Neutrophil (primary cell): ENCODE data around the gene HORMAD2.

Source experiments
- H3K27ac ChIP-seq: fragments of 200-600 bp; sonication (generic); 2 replicates; pipeline ENCODE4 v1.5.1; 2016; ENCODE audit warnings: mild to moderate bottlenecking, moderate library complexity
- H3K27me3 ChIP-seq: fragments of 200-600 bp; sonication (generic); 2 replicates; pipeline ENCODE4 v1.6.0; 2016; ENCODE audit warnings: mild to moderate bottlenecking
- H3K36me3 ChIP-seq: fragments of 200-600 bp; sonication (generic); 2 replicates; pipeline ENCODE4 v1.5.1; 2017
- H3K4me1 ChIP-seq, 2 experiments: fragments of 200-600 bp in 1 of 2; sonication (generic) in 1 of 2; 1 replicate in 1 of 2; 2 replicates in 1 of 2; pipeline versions ENCODE4 v1.5.1 to v1.6.1; 2013 to 2016; ENCODE audit warnings: low read depth in 1 of 2, low read length in 1 of 2, mild to moderate bottlenecking in 1 of 2, moderate library complexity in 1 of 2; ENCODE audit not compliant: control insufficient read depth in 1 of 2, insufficient read depth in 1 of 2
- H3K4me3 ChIP-seq, 2 experiments: fragments of 200-600 bp in 1 of 2; sonication (generic) in 1 of 2; 1 replicate in 1 of 2; 2 replicates in 1 of 2; pipeline ENCODE4 v1.5.1; 2013 to 2016; ENCODE audit warnings: low read depth in 1 of 2, low read length in 1 of 2, mild to moderate bottlenecking in 1 of 2, moderate library complexity in 1 of 2
- H3K9me3 ChIP-seq: fragments of 200-600 bp; sonication (generic); 2 replicates; pipeline ENCODE4 v1.5.1; 2016
- CTCF ChIP-seq: fragments of 200-600 bp; sonication (generic); IDR thresholded peaks from 2 replicates; pipeline ENCODE4 v1.5.1; 2016; ENCODE audit warnings: antibody characterized with exemption

The HORMAD2 gene

GRCh38 chr22:30186041-30186440 is 105.8 kb downstream of the HORMAD2 start:
- H3K4me3 ChIP-seq: no peak overlapping the region
- no peaks in the 10 kb centered on the region for H3K27me3 ChIP-seq
- H3K36me3 ChIP-seq: no peaks in the 10 kb centered on the region
- H3K27ac ChIP-seq: peak overlapping the region; percentile 68
- H3K4me1 ChIP-seq: peaks cover 90 to 96% of the 10 kb centered on the region in 2 experiments
- H3K9me3 ChIP-seq: no peaks in the 10 kb centered on the region
- TF ChIP-seq CTCF: no peak

GRCh38 chr22:30186510-30186909 is 106.2 kb downstream of the HORMAD2 start:
- H3K36me3 ChIP-seq: no peaks in the 10 kb centered on the region
- H3K9me3 ChIP-seq: no peaks in the 10 kb centered on the region
- peaks cover 90 to 96% of the 10 kb centered on the region in 2 experiments for H3K4me1 ChIP-seq
- no peaks in the 10 kb centered on the region for H3K27me3 ChIP-seq
- no peak for TF ChIP-seq CTCF
- no peak overlapping the region for H3K4me3 ChIP-seq
- H3K27ac ChIP-seq: peak overlapping the region; percentile 68

- Histone ChIP-seq H3K9me3 (no peaks in the 10 kb centered on the region), H3K4me1 (peaks cover 90 to 96% of the 10 kb centered on the region in 2 experiments), H3K27ac (peak overlapping the region; percentile 68), H3K36me3 (no peaks in the 10 kb centered on the region), H3K27me3 (no peaks in the 10 kb centered on the region), H3K4me3 (no peak overlapping the region)
- TF ChIP-seq CTCF: no peak
These were observed 106.8 kb downstream of the HORMAD2 start for GRCh38 chr22:30187094-30187493.

GRCh38 chr22:30187529-30188407 is 107.5 kb downstream of the HORMAD2 start:
- TF ChIP-seq CTCF: no peak
- Histone ChIP-seq H3K36me3 (no peaks in the 10 kb centered on the region), H3K4me3 (no peak overlapping the region), H3K9me3 (no peaks in the 10 kb centered on the region), H3K27ac (no peak overlapping the region), H3K27me3 (no peaks in the 10 kb centered on the region), H3K4me1 (peaks cover 90 to 96% of the 10 kb centered on the region in 2 experiments)

- no peaks in the 10 kb centered on the region for H3K9me3 ChIP-seq
- H3K4me3 ChIP-seq: no peak overlapping the region
- H3K27me3 ChIP-seq: no peaks in the 10 kb centered on the region
- no peak overlapping the region for H3K27ac ChIP-seq
- H3K36me3 ChIP-seq: no peaks in the 10 kb centered on the region
- H3K4me1 ChIP-seq: peaks cover 90 to 96% of the 10 kb centered on the region in 2 experiments
- no peak for TF ChIP-seq CTCF
These were observed 108.6 kb downstream of the HORMAD2 start for GRCh38 chr22:30188911-30189310.
